HG02798 (cell line): Measurements from ENCODE around the gene HSPD1.

Source experiments
- ATAC-seq: cut with Tn5 transposase; IDR thresholded peaks from one replicate; pipeline ENCODE4 v1.9.1; 2021; ENCODE audit warnings: mild to moderate bottlenecking; ENCODE audit not compliant: unreplicated experiment, poor library complexity

HSPD1 gene

DNA sequence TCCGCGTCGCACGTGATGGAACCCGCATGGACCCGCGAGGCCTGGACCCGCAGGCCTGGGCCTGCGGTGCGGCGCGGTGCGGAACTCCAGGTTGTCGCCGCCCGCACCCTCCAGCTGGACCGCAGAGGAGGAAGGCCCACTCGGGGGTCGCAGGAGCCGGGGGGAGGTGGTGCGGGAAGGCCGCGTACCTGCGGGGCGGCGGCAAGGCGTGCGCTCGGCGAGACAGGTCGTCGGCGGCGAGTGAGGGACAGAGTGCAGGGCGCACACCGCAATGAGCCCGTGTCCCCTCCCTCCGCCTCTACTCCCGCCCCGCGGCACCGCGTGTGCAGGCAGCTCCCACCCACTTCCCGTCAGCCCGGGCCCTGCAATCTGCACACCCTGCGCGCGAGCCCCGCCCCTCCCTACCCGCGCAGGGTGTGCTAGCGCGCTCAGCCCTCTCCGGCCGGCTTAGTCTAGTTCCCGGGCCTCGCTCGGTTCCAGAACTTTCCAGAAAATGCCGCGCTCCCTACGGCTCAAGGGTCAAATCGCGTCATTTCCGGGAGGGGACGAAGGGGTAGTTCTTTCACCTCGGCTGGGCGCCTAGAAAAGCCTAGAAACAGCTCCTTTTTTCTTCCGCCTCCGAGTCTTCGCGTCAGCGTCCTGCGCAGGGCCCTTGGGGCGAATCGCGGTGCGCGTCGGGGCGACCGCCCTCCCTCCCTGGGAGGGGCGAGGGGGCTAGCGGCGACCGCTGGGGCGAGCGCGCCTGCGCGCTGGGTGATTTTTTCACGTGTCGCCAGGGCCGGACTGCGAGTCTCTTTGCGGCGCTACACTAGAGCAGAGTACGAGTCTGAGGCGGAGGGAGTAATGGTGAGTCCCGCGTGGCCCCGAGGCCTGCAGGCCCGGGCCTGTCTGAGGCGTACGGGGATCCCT is at the start of gene HSPD1, which contains the start of gene HSPE1:
HSPD1 (minus strand) TSS at position 247 of the 909 bp plus-strand sequence. CDS start 992 bp downstream, outside the sequence.
HSPE1 (plus strand) TSS at position 786 of the 909 bp plus-strand sequence; CDS start at position 844, 58 bp downstream.
- peak; percentile 85 for ATAC-seq

GRCh38 chr2:197548582-197548981 is 48.9 kb upstream of the HSPD1 start:
- no peak for ATAC-seq

DNA sequence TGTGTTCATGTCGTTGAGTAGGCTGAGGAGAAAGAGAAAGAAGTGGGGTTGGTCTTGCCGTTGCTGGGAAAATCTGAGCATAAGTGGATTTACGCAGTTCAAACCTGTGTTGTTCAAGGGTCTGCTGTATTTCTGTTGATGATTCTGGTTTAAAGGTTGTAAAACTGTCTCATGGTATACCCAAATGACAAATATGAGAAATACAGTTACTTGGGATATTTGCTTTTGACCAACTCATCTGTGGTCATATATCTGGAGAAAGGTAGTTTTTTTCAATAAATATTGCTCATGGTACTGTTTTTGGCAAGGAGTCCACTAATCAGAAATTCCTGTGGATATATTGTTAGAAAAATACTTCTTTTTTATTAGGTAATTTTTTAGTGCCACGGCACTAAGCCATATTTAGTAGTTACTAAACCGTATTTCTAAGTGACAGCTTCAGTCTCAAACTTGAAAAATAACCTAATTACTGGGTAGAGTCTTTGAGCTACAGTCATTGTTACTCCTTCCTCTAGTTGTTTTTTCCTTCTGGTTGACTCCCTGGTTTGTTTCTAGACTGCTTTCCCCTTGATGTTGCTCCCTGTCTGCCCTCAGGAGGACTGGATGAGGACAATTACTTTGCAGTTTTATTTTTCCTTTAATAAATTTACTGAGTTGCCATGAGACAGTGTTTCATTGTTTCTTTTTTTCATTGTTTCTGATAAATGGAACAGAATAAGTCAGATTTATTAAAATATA is 47.7 kb upstream of the HSPD1 start:
- ATAC-seq, result no peak

GRCh38 chr2:197543206-197543605 is 43.6 kb upstream of the HSPD1 start:
- no peak for ATAC-seq

DNA sequence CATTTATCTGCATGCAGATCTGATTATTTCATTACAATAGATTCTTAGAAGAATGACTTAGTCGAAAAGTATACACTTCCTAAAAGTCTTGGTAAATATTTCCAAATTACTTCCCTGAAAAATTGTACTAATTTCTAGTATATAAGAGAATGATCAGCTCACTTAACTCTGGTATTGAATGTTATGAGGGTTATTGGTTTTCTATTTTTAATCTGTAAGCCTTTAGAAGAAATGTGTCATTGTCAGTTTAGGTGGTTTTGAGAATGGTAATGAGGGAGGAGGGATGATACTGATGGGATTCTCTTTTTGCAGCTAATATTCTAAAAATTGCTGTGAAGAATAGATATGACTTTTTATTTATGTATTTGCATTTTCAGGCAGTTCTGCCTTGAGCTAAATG is 40.1 kb upstream of the HSPD1 start:
- no peak for ATAC-seq

GRCh38 chr2:197538412-197538811 is 38.8 kb upstream of the HSPD1 start:
- no peak for ATAC-seq

DNA sequence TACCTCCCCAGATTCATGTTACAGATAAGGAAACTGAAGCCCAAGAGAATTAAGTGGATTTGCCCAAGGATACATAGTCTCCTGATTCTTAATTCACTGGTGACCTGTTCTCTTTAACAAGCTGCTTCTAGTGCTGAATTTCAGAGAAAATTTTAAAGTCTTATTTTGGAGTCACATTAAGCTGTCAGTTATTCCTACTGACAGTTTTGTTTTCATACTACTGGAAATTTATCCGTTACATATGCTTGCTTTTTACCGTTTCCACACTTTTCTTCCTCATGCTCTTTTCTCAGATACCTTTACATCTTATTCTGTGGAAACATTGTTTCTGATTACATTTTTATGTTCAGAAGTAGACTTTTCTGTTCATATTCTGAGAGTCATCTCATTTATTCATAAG is 17.5 kb upstream of the HSPD1 start:
- ATAC-seq, result no peak

DNA sequence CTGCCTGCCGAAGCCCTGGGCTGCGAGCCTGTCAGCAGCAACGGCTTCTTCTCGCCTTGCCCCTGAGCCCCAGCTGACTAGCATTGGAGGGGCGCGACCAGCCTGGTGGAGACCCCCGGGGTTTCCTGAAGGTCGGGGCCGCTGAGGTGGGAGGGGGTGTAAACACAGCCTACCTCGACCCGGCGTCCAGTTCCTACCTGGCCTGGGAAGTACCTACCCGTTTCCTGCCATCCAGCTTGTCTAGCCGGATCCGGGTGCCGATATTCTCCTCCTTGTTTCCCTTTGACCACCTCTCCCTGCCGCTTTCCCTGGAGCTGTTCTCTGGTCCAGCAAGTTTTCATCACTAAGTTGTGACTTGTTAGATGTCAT is 16.7 kb upstream of the HSPD1 start:
- no peak for ATAC-seq

DNA sequence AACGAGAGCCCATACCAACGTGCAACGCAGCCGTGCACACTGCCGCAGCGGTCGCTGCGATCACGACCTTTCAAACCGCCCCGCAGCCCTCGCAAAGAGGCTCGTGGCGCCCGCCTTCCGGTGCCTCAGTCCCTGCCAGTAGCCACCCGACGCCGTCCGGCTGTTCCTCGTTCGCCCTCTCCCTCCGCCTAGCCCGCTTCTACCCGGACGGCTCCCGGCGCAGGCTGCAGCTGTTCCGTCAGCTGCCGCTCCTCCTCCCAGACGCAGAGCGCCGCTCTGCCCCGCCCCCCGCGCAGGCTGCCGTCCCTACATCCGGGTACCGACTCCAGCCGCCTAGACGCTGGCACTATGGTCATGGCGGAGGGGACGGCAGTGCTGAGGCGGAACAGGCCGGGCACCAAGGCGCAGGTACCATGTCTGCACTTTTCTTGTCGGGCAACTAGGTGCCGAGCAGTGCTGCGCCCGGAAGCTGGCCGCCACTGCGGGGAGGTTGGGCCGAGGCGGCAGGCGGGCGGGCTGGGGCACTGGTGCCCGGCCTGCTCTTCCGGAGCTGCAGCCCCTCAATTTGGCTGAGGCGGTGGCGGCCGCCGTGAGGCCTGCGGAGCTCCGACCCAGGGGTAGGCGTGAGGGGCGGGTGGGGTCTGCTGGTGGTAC is 16.2 kb upstream of the HSPD1 start, which contains the start of gene MOB4:
MOB4 (plus strand) TSS at position 328 of the 654 bp plus-strand sequence; CDS start at position 349, 21 bp downstream.
- ATAC-seq, result peak; percentile 98

- ATAC-seq, result no peak
These were observed 15.7 kb upstream of the HSPD1 start for GRCh38 chr2:197515315-197515738.

- no peak for ATAC-seq
These were observed 15.1 kb upstream of the HSPD1 start for GRCh38 chr2:197514754-197515153.

- no peak for ATAC-seq
These were observed 14.3 kb upstream of the HSPD1 start for GRCh38 chr2:197513915-197514314.

DNA sequence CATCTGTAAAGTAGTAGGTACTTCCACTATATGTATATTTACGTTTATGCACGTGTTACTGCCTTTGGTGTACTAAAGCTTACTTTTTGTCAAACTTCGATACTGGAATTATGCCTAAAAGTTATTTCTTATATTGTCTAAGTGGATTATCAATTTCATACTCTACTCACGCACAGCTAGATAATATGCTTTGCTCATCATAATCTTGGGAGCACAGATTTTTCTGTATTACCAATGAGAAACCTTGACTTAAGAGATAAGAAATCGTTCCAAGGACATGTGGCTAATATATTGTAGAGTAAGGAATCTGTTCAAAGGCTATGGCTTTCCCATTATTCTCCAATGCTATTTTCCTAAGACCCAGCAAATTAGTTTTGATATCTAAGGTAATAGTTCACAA is 7.0 kb upstream of the HSPD1 start:
- no peak for ATAC-seq

GRCh38 chr2:197504512-197504911 is 4.9 kb upstream of the HSPD1 start:
- ATAC-seq, result no peak

DNA sequence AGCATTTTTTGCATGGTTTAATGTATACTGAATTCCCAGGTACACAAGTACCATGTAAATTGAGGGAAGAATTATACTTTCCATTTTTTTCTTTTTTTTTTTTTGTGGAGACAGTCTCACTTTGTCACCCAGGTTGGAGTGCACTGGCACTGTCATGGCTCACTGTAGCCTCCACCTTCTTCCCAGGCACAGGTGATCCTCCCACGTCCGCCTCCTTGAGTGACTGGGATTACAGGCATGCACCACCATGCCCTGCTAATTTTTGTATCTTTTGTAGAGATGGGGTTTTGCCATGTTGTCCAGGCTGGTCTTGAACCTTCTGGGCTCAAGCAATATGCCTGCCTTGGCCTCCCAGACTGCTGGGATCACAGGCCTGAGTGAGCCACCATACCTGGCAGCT is 4.4 kb upstream of the HSPD1 start:
- no peak for ATAC-seq

GRCh38 chr2:197502685-197503084 is 3.0 kb upstream of the HSPD1 start:
- ATAC-seq, result no peak

- ATAC-seq, result no peak
These were observed 2.6 kb upstream of the HSPD1 start for GRCh38 chr2:197502201-197502600.

DNA sequence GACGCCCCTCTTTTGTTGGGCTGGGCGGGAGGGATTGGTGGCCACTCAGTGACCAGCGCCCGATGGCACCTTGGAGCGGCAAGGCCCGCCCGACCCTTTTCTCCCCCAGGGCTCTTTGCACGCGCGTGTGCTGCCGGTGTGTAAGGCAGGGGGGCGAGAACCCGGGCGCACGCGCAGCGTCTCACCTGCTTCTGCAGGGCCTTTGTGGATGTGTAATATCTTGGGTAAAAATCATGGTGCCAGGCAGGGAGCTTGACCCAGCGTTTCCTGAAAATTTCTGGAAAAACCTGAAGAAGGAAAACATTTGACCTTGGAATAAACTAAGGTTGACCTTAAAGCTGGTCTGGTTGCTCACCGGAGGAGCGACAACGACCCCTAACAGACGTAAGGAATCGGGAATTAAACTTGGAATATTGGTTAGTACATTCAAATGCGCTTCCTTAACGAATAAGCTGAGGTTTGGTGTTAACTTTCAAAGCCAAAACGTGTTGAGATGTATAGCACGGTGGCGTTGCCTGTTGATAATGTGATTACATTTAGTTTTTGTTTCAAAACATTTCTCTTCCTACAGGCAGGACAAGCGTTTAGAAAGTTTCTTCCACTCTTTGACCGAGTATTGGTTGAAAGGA is 977 bp upstream of the HSPD1 start:
- peak; percentile 2 for ATAC-seq

DNA sequence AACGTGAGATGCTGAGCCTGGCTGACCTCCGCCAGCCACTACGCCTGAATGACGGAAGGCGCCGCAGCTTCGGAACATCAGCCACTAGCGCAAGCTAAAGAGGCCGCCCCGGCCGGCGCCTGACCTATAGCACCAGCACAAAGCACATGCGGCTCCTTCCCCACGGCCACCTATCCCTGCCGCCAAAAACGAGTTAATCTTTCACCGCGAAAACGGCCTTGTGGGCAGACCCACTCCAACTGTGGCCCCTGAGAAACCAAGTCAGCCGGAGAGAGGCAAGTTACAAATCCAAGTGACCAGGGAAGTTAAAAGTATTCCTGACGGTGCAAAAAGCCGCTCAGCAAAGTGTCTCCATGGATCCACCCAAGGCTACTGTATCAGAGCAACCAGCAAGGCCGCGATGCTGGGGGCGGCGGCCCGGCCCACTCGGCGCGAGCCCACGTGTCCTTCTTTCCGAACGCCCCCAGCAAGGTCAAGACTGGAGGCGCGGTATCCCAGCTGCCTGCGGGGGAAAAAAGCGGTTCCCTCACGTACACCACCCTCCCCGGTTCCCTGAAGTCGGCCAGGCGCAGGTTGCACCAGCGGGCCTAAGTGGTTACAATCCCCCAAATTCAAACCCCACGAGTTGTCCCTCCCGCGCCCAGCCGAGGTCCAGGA is 575 bp downstream of the HSPD1 start:
- peak; percentile 14 for ATAC-seq
